Subcutaneous adipose tissue (tissue), 4 donors: ENCODE data around the gene UGT1A5. TPM values are rescaled to one million over a fixed set of nuclear protein-coding genes. Genes with fewer than 3 reads are reported as not detected.

ENCODE experiments used
- CTCF ChIP-seq: fragments of 450-650 bp; IDR thresholded peaks from one replicate; pipeline ENCODE4 v1.5.1; 2016; ENCODE audit warnings: low read depth, mild to moderate bottlenecking, control low read depth, antibody characterized with exemption, moderate library complexity
- total RNA-seq, 4 donors: library from RNA; depleted of rRNA; stranded (reverse); fragments of >200 nt; gene quantifications; one replicate each; pipeline ENCODE4 v1.1.0, GENCODE V29; 2016

UGT1A5 gene
- total RNA-seq, 4 donors from 2014 or later, result not detected

- TF ChIP-seq CTCF, result no peak
These were observed 24.4 kb upstream of the UGT1A5 start for GRCh38 chr2:233688341-233688740.

- no peak for TF ChIP-seq CTCF
These were observed 23.7 kb upstream of the UGT1A5 start for GRCh38 chr2:233689031-233689430.

- TF ChIP-seq CTCF, result no peak
These were observed 23.2 kb upstream of the UGT1A5 start for GRCh38 chr2:233689501-233689900.

GRCh38 chr2:233690444-233690843 lies 22.3 kb upstream of the UGT1A5 start:
- TF ChIP-seq CTCF, result no peak

GRCh38 chr2:233691443-233692433 lies 21.0 kb upstream of the UGT1A5 start:
- no peak for TF ChIP-seq CTCF

DNA sequence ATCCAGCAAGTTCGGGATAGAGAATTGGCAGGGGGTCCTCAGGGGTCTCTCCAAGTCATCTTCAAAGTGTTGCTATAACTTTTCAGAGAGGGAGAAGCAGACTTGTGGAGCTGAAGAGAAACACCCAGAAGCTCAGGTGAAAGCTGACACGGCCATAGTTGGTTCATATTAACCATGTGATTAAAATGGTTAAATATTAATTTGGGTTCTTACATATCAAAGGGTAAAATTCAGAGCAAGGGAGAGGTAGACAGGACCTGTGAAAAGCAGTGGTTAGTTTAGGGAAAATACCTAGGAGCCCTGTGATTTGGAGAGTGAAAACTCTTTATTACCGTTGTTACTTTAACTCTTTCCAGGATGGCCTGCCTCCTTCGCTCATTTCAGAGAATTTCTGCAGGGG lies 20.1 kb upstream of the UGT1A5 start, which contains the start of gene UGT1A6:
Gene UGT1A6, plus strand, starts transcription at position 243 of the 400 bp plus-strand sequence. Its CDS starts 115 bp downstream, at position 358.
- TF ChIP-seq CTCF, result no peak

- TF ChIP-seq CTCF, result no peak
These were observed 18.7 kb upstream of the UGT1A5 start for GRCh38 chr2:233693963-233694362.
